ENCODE results near the gene KLHDC7A. TPM values are rescaled to one million over a fixed set of nuclear protein-coding genes. Genes with fewer than 3 reads are reported as not detected.

Gene KLHDC7A
- total and polyA plus RNA-seq, 2 of the 4 experiments (the other 2 are of a cell fraction), result not detected

GRCh38 chr1:18530587-18531502 lies 50.1 kb downstream of the KLHDC7A start (continued):
- no peak for TF ChIP-seq MAFK (IDR thresholded peaks at IDR 0.05; ENCODE audit: low read depth, low read length)

DNA sequence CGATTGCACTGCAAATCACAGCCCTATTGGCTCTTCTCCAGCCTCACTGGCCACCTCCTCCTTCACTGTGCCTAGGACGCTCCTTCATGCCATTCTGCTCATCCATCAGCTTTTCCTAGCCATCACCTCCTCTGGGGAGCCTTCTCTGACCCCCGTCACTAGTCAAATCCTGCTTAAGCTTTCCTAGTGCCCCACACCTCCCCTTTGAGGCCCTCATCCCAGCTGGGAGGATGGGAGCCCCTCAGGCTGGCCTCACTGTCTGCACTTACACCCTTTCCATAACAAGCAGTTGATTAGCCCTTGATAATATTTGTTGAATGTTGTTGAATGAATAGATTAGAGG lies 50.7 kb downstream of the KLHDC7A start:
- POLR2A ChIA-PET (ENCODE audit: unreplicated experiment), result no interaction called here
- ATAC-seq (ENCODE audit: low read depth) (no peak), DNase-seq (no peak)
- Histone ChIP-seq H3K56ac (ENCODE audit: extremely low read depth, insufficient read depth, low read length) (no peak overlapping the region), H4K91ac (ENCODE audit: insufficient read depth, low read depth, low read length) (no peak overlapping the region), H3K4me2 (ENCODE audit: low read depth, low read length) (no peak overlapping the region), H2BK5ac (ENCODE audit: low read depth, low read length, poor library complexity, severe bottlenecking) (no peak overlapping the region), H2AFZ (replicated peaks; ENCODE audit: low read length, poor library complexity) (no peak overlapping the region), H2BK20ac (ENCODE audit: low read depth, low read length) (no peak overlapping the region), H3K23ac (ENCODE audit: low read depth, low read length) (no peak overlapping the region), H3K27ac (ENCODE audit: insufficient read depth, low read length) (no peak overlapping the region), H3K14ac (replicated peaks; ENCODE audit: low read depth, low read length) (no peak overlapping the region), H3K4ac (ENCODE audit: low read depth, low read length) (no peak overlapping the region), H3K9me1 (ENCODE audit: insufficient read depth, low read length) (no peaks in the 10 kb centered on the region), H4K20me1 (ENCODE audit: insufficient read depth, low read length) (no peaks in the 10 kb centered on the region), H3K9ac (ENCODE audit: low read depth, low read length) (no peak overlapping the region), H3K27me3 (ENCODE audit: control insufficient read depth, insufficient read depth, low read length) (no peaks in the 10 kb centered on the region), H3K4me3 (ENCODE audit: insufficient read depth, low read depth, low read length) (no peak overlapping the region), H3K4me1 (ENCODE audit: control insufficient read depth, insufficient read depth, low read length) (no peaks in the 10 kb centered on the region), H2BK15ac (ENCODE audit: low read depth, low read length) (no peak overlapping the region), H3K36me3 (ENCODE audit: control insufficient read depth, insufficient read depth, low read length) (no peaks in the 10 kb centered on the region), H3K18ac (ENCODE audit: low read depth, low read length) (no peak overlapping the region), H2AK5ac (ENCODE audit: low read depth, low read length) (no peak overlapping the region), H2BK120ac (ENCODE audit: low read depth, low read length) (no peak overlapping the region), H2AK9ac (replicated peaks; ENCODE audit: low read depth, low read length, poor library complexity) (no peak overlapping the region), H3K9me3 (ENCODE audit: control insufficient read depth, insufficient read depth, low read length) (no peaks in the 10 kb centered on the region), H4K8ac (ENCODE audit: low read depth in 2 of 2, low read length in 2 of 2) (no peak overlapping the region), H3K79me1 (ENCODE audit: low read depth in 1 of 2, low read length in 2 of 2) (no peaks in the 10 kb centered on the region), H4K5ac (ENCODE audit: low read depth, low read length) (no peak overlapping the region)
- CTCF ChIA-PET, result no interaction called here
- 0% methylated on average over 2 of the region's 3 CpGs; no CpG with 5 or more reads in 1 of the 2 experiments for WGBS, 2 experiments (ENCODE audit: extremely low coverage in 2 of 2, insufficient read length in 1 of 2)
- in situ Hi-C loops (cut with MboI; ENCODE audit: low sequenced_read_pairs) (no loop called here), dilution Hi-C loops (cut with HindIII; ENCODE audit: low sequenced_read_pairs, unreplicated experiment) (no loop called here), intact Hi-C loops (cut with micrococcal nuclease) (no loop called here)
- no TSS peak for BruUV-seq (replicated peaks)
- TF ChIP-seq RCOR1 (IDR thresholded peaks at IDR 0.05; ENCODE audit: insufficient replicate concordance, low read length), result no peak
- no peak for TF ChIP-seq BHLHE40 (IDR thresholded peaks at IDR 0.05; ENCODE audit: low read depth, low read length)
- TF ChIP-seq CTCF (conservative IDR thresholded peaks at IDR 0.05; ENCODE audit: low read depth, low read length), result no peak
- no peak for TF ChIP-seq MXI1 (IDR thresholded peaks at IDR 0.05; ENCODE audit: borderline replicate concordance, low read depth, low read length)
- no peak for TF ChIP-seq FOS (IDR thresholded peaks at IDR 0.05; ENCODE audit: low read depth, low read length)
- no peak for TF ChIP-seq RFX5 (IDR thresholded peaks at IDR 0.05; ENCODE audit: low read depth, low read length)
- TF ChIP-seq RAD21 (IDR thresholded peaks at IDR 0.05; ENCODE audit: low read length), result no peak

Data from IMR-90 (cell line).